Neural progenitor cell (in vitro differentiated cells): ENCODE results near the gene PNMA8A. TPM values are rescaled to one million over a fixed set of nuclear protein-coding genes. Genes with fewer than 3 reads are reported as not detected.

Experiments used
- DNase-seq: peaks from one replicate; pipeline ENCODE4 v3.0.0-alpha.2; 2016; ENCODE audit warnings: low spot score
- H2AFZ ChIP-seq: fragments of 200-600 bp; sonication (generic); replicated peaks from 2 replicates; pipeline ENCODE4 v1.6.1; 2016; ENCODE audit warnings: antibody characterized with exemption
- H3F3A ChIP-seq: fragments of 200-600 bp; sonication (generic); 2 replicates; pipeline ENCODE4 v1.6.1; 2016; ENCODE audit warnings: antibody characterized with exemption, low read depth
- H3K27ac ChIP-seq: fragments of 200-600 bp; sonication (generic); 2 replicates; pipeline ENCODE4 v1.5.1; 2016; ENCODE audit warnings: mild to moderate bottlenecking
- H3K27me3 ChIP-seq: fragments of 200-600 bp; sonication (generic); 2 replicates; pipeline ENCODE4 v1.6.1; 2016; ENCODE audit warnings: mild to moderate bottlenecking, moderate library complexity
- H3K36me3 ChIP-seq: fragments of 200-600 bp; sonication (generic); 2 replicates; pipeline ENCODE4 v1.5.1; 2016
- H3K4me1 ChIP-seq: fragments of 200-600 bp; sonication (generic); 2 replicates; pipeline ENCODE4 v1.6.1; 2016; ENCODE audit warnings: mixed run types
- H3K4me2 ChIP-seq: fragments of 200-600 bp; sonication (generic); 2 replicates; pipeline ENCODE4 v1.6.1; 2016
- H3K4me3 ChIP-seq: fragments of 200-600 bp; sonication (generic); 2 replicates; pipeline ENCODE4 v1.5.1; 2016
- H3K79me2 ChIP-seq: fragments of 200-600 bp; sonication (generic); 2 replicates; pipeline ENCODE4 v1.6.1; 2016; ENCODE audit warnings: low read depth
- H3K9ac ChIP-seq: fragments of 200-600 bp; sonication (generic); 2 replicates; pipeline ENCODE4 v1.6.1; 2016
- H3K9me3 ChIP-seq: fragments of 200-600 bp; sonication (generic); 2 replicates; pipeline ENCODE4 v1.5.1; 2016; ENCODE audit warnings: low read depth
- H4K20me1 ChIP-seq: fragments of 200-600 bp; sonication (generic); 2 replicates; pipeline ENCODE4 v1.6.1; 2016; ENCODE audit warnings: low read depth
- H3K27ac Mint-ChIP-seq: 3 replicates; pipeline ENCODE4 v1.8.0; 2021; ENCODE audit warnings: mixed read lengths
- H3K27me3 Mint-ChIP-seq: 2 replicates; pipeline ENCODE4 v1.8.0; 2022; ENCODE audit warnings: low read depth, mild to moderate bottlenecking, inconsistent platforms, moderate library complexity, mixed read lengths; ENCODE audit not compliant: insufficient read depth
- H3K36me3 Mint-ChIP-seq: 3 replicates; pipeline ENCODE4 v1.8.0; 2021; ENCODE audit warnings: mixed read lengths
- H3K4me1 Mint-ChIP-seq: 3 replicates; pipeline ENCODE4 v1.8.0; 2021; ENCODE audit warnings: mixed read lengths
- H3K4me3 Mint-ChIP-seq: 3 replicates; pipeline ENCODE4 v1.8.0; 2021; ENCODE audit warnings: mild to moderate bottlenecking, moderate library complexity, mixed read lengths
- H3K9me3 Mint-ChIP-seq: 3 replicates; pipeline ENCODE4 v1.8.0; 2020; ENCODE audit warnings: mixed read lengths
- CTCF ChIP-seq: fragments of 200-600 bp; sonication (generic); IDR thresholded peaks from 2 replicates; pipeline ENCODE4 v1.5.1; 2017; ENCODE audit warnings: antibody characterized with exemption, mild to moderate bottlenecking
- EZH2 ChIP-seq: fragments of 200-600 bp; sonication (generic); IDR thresholded peaks from 2 replicates; pipeline ENCODE4 v1.6.1; 2017; ENCODE audit warnings: antibody characterized with exemption, mild to moderate bottlenecking, moderate library complexity
- EZH2phosphoT487 ChIP-seq: fragments of 200-600 bp; sonication (generic); IDR thresholded peaks from 2 replicates; pipeline ENCODE4 v1.6.1; 2017; ENCODE audit warnings: antibody characterized with exemption
- total RNA-seq: library from RNA; depleted of rRNA; stranded (reverse); fragments of >200 nt; gene quantifications from 2 replicates; pipeline ENCODE4 v1.2.3, GENCODE V29; 2015; ENCODE audit warnings: low replicate concordance

PNMA8A gene
- total RNA-seq, 1 donor from 2014 or later = 43.9 TPM

- Mint-ChIP-seq H3K36me3 (peaks cover 6% of the 10 kb centered on the region), H3K4me3 (no peak overlapping the region), H3K4me1 (no peaks in the 10 kb centered on the region), H3K27ac (no peak overlapping the region), H3K9me3 (peaks cover 8% of the 10 kb centered on the region), H3K27me3 (peaks cover 4% of the 10 kb centered on the region)
- H3K36me3 ChIP-seq = no peaks in the 10 kb centered on the region
- no peak overlapping the region for H3K4me3 ChIP-seq
- no peaks in the 10 kb centered on the region for H3K79me2 ChIP-seq
- no peaks in the 10 kb centered on the region for H3K27me3 ChIP-seq
- no peaks in the 10 kb centered on the region for H3K9me3 ChIP-seq
- no peaks in the 10 kb centered on the region for H3F3A ChIP-seq
- H2AFZ ChIP-seq = no peak overlapping the region
- DNase-seq = no peak
- H3K4me1 ChIP-seq = no peaks in the 10 kb centered on the region
- no peaks in the 10 kb centered on the region for H4K20me1 ChIP-seq
- H3K27ac ChIP-seq = no peak overlapping the region
- TF ChIP-seq EZH2phosphoT487 = no peak
- no peak for TF ChIP-seq CTCF
- no peak for TF ChIP-seq EZH2
- no peak overlapping the region for H3K4me2 ChIP-seq
- no peak overlapping the region for H3K9ac ChIP-seq
These were observed 22.1 kb downstream of the PNMA8A start for GRCh38 chr19:46449228-46449627.

GRCh38 chr19:46448601-46449000, 22.8 kb downstream of the PNMA8A start:
- Histone ChIP-seq H3K36me3 (no peaks in the 10 kb centered on the region), H3K4me3 (no peak overlapping the region), H3K9me3 (no peaks in the 10 kb centered on the region), H3K4me1 (no peaks in the 10 kb centered on the region), H3K9ac (no peak overlapping the region), H4K20me1 (no peaks in the 10 kb centered on the region), H2AFZ (no peak overlapping the region), H3K27me3 (no peaks in the 10 kb centered on the region), H3K79me2 (no peaks in the 10 kb centered on the region), H3F3A (no peaks in the 10 kb centered on the region), H3K4me2 (no peak overlapping the region), H3K27ac (no peak overlapping the region)
- H3K4me1 Mint-ChIP-seq = no peaks in the 10 kb centered on the region
- DNase-seq = no peak
- no peak overlapping the region for H3K27ac Mint-ChIP-seq
- TF ChIP-seq CTCF (no peak), EZH2phosphoT487 (no peak), EZH2 (no peak)
- H3K27me3 Mint-ChIP-seq = peaks cover 4% of the 10 kb centered on the region
- H3K36me3 Mint-ChIP-seq = peaks cover 6% of the 10 kb centered on the region
- no peak overlapping the region for H3K4me3 Mint-ChIP-seq
- H3K9me3 Mint-ChIP-seq = peaks cover 8% of the 10 kb centered on the region

- DNase-seq = no peak
- Mint-ChIP-seq H3K36me3 (peaks cover 6% of the 10 kb centered on the region), H3K9me3 (peaks cover 8% of the 10 kb centered on the region), H3K4me1 (no peaks in the 10 kb centered on the region), H3K4me3 (no peak overlapping the region), H3K27ac (peak overlapping the region; percentile 72), H3K27me3 (peaks cover 8% of the 10 kb centered on the region)
- no peaks in the 10 kb centered on the region for H3K9me3 ChIP-seq
- H3K4me2 ChIP-seq = no peak overlapping the region
- no peaks in the 10 kb centered on the region for H3K4me1 ChIP-seq
- no peak overlapping the region for H3K9ac ChIP-seq
- H3K27me3 ChIP-seq = no peaks in the 10 kb centered on the region
- no peaks in the 10 kb centered on the region for H3F3A ChIP-seq
- H4K20me1 ChIP-seq = no peaks in the 10 kb centered on the region
- no peak overlapping the region for H3K27ac ChIP-seq
- no peaks in the 10 kb centered on the region for H3K79me2 ChIP-seq
- no peaks in the 10 kb centered on the region for H3K36me3 ChIP-seq
- no peak overlapping the region for H2AFZ ChIP-seq
- TF ChIP-seq EZH2phosphoT487 (no peak), EZH2 (no peak), CTCF (no peak)
- no peak overlapping the region for H3K4me3 ChIP-seq
These were observed 23.5 kb downstream of the PNMA8A start for GRCh38 chr19:46447824-46448223.

- H2AFZ ChIP-seq = no peak overlapping the region
- no peak overlapping the region for H3K27ac Mint-ChIP-seq
- H3K4me3 Mint-ChIP-seq = no peak overlapping the region
- no peak overlapping the region for H3K27ac ChIP-seq
- no peaks in the 10 kb centered on the region for H4K20me1 ChIP-seq
- no peaks in the 10 kb centered on the region for H3K9me3 ChIP-seq
- no peak overlapping the region for H3K4me2 ChIP-seq
- TF ChIP-seq EZH2 (no peak), EZH2phosphoT487 (no peak), CTCF (no peak)
- H3K9me3 Mint-ChIP-seq = peaks cover 8% of the 10 kb centered on the region
- H3K4me3 ChIP-seq = no peak overlapping the region
- H3K27me3 Mint-ChIP-seq = peaks cover 8% of the 10 kb centered on the region
- H3K9ac ChIP-seq = no peak overlapping the region
- DNase-seq = no peak
- no peaks in the 10 kb centered on the region for H3K27me3 ChIP-seq
- H3K36me3 Mint-ChIP-seq = peaks cover 6% of the 10 kb centered on the region
- H3K79me2 ChIP-seq = no peaks in the 10 kb centered on the region
- no peaks in the 10 kb centered on the region for H3K36me3 ChIP-seq
- no peaks in the 10 kb centered on the region for H3K4me1 Mint-ChIP-seq
- no peaks in the 10 kb centered on the region for H3K4me1 ChIP-seq
- no peaks in the 10 kb centered on the region for H3F3A ChIP-seq
These were observed 24.4 kb downstream of the PNMA8A start for GRCh38 chr19:46447006-46447405.
